ENCODE data around the gene PCSK9.

PCSK9 gene

GRCh38 chr1:55059302-55060132 lies 20.2 kb downstream of the PCSK9 start:
- no peak for DNase-seq (ENCODE audit: low spot score)

- DNase-seq (ENCODE audit: low spot score) = no peak
These were observed 21.0 kb downstream of the PCSK9 start for GRCh38 chr1:55060133-55060999.

- DNase-seq (ENCODE audit: low spot score) = no peak
These were observed 21.8 kb downstream of the PCSK9 start for GRCh38 chr1:55061000-55061705.

- DNase-seq (ENCODE audit: low spot score) = no peak
These were observed 22.5 kb downstream of the PCSK9 start for GRCh38 chr1:55061706-55062321.

GRCh38 chr1:55062801-55063576 lies 23.6 kb downstream of the PCSK9 start:
- no peak for DNase-seq (ENCODE audit: low spot score)

GRCh38 chr1:55063577-55063942 lies 24.2 kb downstream of the PCSK9 start:
- no peak for DNase-seq (ENCODE audit: low spot score)

- DNase-seq (ENCODE audit: low spot score) = no peak
These were observed 24.8 kb downstream of the PCSK9 start for GRCh38 chr1:55064071-55064581.

GRCh38 chr1:55064861-55065263 lies 25.5 kb downstream of the PCSK9 start:
- DNase-seq (ENCODE audit: low spot score) = no peak

GRCh38 chr1:55065648-55066047 lies 26.3 kb downstream of the PCSK9 start:
- no peak for DNase-seq (ENCODE audit: low spot score)

GRCh38 chr1:55067022-55067778 lies 27.9 kb downstream of the PCSK9 start:
- DNase-seq (ENCODE audit: low spot score) = no peak

- DNase-seq (ENCODE audit: low spot score) = no peak
These were observed 28.6 kb downstream of the PCSK9 start for GRCh38 chr1:55067914-55068313.

- no peak for DNase-seq (ENCODE audit: low spot score)
These were observed 29.3 kb downstream of the PCSK9 start for GRCh38 chr1:55068638-55069037.

- DNase-seq (ENCODE audit: low spot score) = no peak
These were observed 29.9 kb downstream of the PCSK9 start for GRCh38 chr1:55069280-55069679.

- no peak for DNase-seq (ENCODE audit: low spot score)
These were observed 31.2 kb downstream of the PCSK9 start for GRCh38 chr1:55070293-55071164.

- no peak for DNase-seq (ENCODE audit: low spot score)
These were observed 32.1 kb downstream of the PCSK9 start for GRCh38 chr1:55071477-55071876.

- DNase-seq (ENCODE audit: low spot score) = no peak
These were observed 34.0 kb downstream of the PCSK9 start for GRCh38 chr1:55073187-55073916.

- no peak for DNase-seq (ENCODE audit: low spot score)
These were observed 35.1 kb downstream of the PCSK9 start for GRCh38 chr1:55074455-55074854.

GRCh38 chr1:55076356-55076755 lies 37.0 kb downstream of the PCSK9 start:
- no peak for DNase-seq (ENCODE audit: low spot score)

GRCh38 chr1:55078470-55078869 lies 39.1 kb downstream of the PCSK9 start:
- DNase-seq (ENCODE audit: low spot score) = no peak
